IMR-90 (cell line): ENCODE results near the gene SLC12A4.

Experiments
- CHD1 ChIP-seq: IDR thresholded peaks from 2 replicates; pipeline ENCODE4 v1.6.1; 2012; ENCODE audit warnings: low read depth, low read length, improper control_type of control experiment
- CTCF ChIP-seq: conservative IDR thresholded peaks from 2 replicates; pipeline ENCODE4 v1.5.1; 2012; ENCODE audit warnings: mild to moderate bottlenecking, low read depth, low read length, improper control_type of control experiment
- MAFK ChIP-seq: IDR thresholded peaks from 2 replicates; pipeline ENCODE4 v1.6.1; 2012; ENCODE audit warnings: low read depth, low read length, improper control_type of control experiment
- MXI1 ChIP-seq: IDR thresholded peaks from 2 replicates; pipeline ENCODE4 v1.6.1; 2012; ENCODE audit warnings: low read depth, mild to moderate bottlenecking, low read length, moderate library complexity, borderline replicate concordance
- POLR2A ChIP-seq: IDR thresholded peaks from 2 replicates; pipeline ENCODE4 v1.6.1; 2012; ENCODE audit warnings: mild to moderate bottlenecking, low read depth, low read length
- RAD21 ChIP-seq: IDR thresholded peaks from 2 replicates; pipeline ENCODE4 v1.6.1; 2012; ENCODE audit warnings: low read length, improper control_type of control experiment
- RFX5 ChIP-seq: IDR thresholded peaks from 2 replicates; pipeline ENCODE4 v1.8.0; 2012; ENCODE audit warnings: low read depth, mild to moderate bottlenecking, low read length, moderate library complexity
- SMC3 ChIP-seq: fragments of 150-350 bp; IDR thresholded peaks from 2 replicates; pipeline ENCODE4 v1.6.1; 2016; ENCODE audit warnings: low read depth, mild to moderate bottlenecking, antibody characterized with exemption, low read length, moderate library complexity

- TF ChIP-seq CTCF = no peak
- no peak for TF ChIP-seq RFX5
- no peak for TF ChIP-seq CHD1
- TF ChIP-seq MXI1 = no peak; the same call in 1 of the 2 replicates
- no peak for TF ChIP-seq MAFK
- TF ChIP-seq POLR2A = no peak
- TF ChIP-seq SMC3 = no peak
- TF ChIP-seq RAD21 = no peak
These were observed 58.3 kb downstream of the SLC12A4 start for GRCh38 chr16:67910158-67910557.
